HG03108 (cell line): Measurements from ENCODE around the gene DHX29.
A peak's percentile ranks its signal among the peaks of the same experiment; 100 is the strongest.

ENCODE experiments used
- ATAC-seq: cut with Tn5 transposase; IDR thresholded peaks from one replicate; pipeline ENCODE4 v1.9.1; 2021; ENCODE audit warnings: moderate library complexity; ENCODE audit not compliant: unreplicated experiment

Gene DHX29

GRCh38 chr5:55232985-55233928 is 74.2 kb downstream of the DHX29 start, which contains the start of gene CCNO:
CCNO (minus strand) TSS chr5:55233608; CDS start chr5:55233523, 85 bp downstream.
- ATAC-seq: no peak

GRCh38 chr5:55232271-55232984 is 75.1 kb downstream of the DHX29 start:
- ATAC-seq: no peak

GRCh38 chr5:55231919-55232270 is 75.6 kb downstream of the DHX29 start:
- no peak for ATAC-seq

GRCh38 chr5:55231029-55231918 is 76.2 kb downstream of the DHX29 start:
- no peak for ATAC-seq

GRCh38 chr5:55230086-55230629 is 77.3 kb downstream of the DHX29 start:
- no peak for ATAC-seq

- no peak for ATAC-seq
These were observed 79.6 kb downstream of the DHX29 start for GRCh38 chr5:55227664-55228430.

GRCh38 chr5:55226934-55227663 is 80.4 kb downstream of the DHX29 start, which contains the start of gene MCIDAS:
MCIDAS (minus strand) TSS chr5:55227315; CDS start chr5:55227138, 177 bp downstream.
- ATAC-seq: peak; percentile 58

- peak; percentile 32 for ATAC-seq
These were observed 81.2 kb downstream of the DHX29 start for GRCh38 chr5:55226027-55226933.

- no peak for ATAC-seq
These were observed 82.1 kb downstream of the DHX29 start for GRCh38 chr5:55225346-55225745.

- no peak for ATAC-seq
These were observed 83.7 kb downstream of the DHX29 start for GRCh38 chr5:55223812-55224240.

- no peak for ATAC-seq
These were observed 84.3 kb downstream of the DHX29 start for GRCh38 chr5:55222985-55223811.

GRCh38 chr5:55222092-55222984 is 85.2 kb downstream of the DHX29 start:
- no peak for ATAC-seq

- ATAC-seq: no peak
These were observed 86.9 kb downstream of the DHX29 start for GRCh38 chr5:55220433-55221185.

GRCh38 chr5:55219770-55220169 is 87.7 kb downstream of the DHX29 start:
- no peak for ATAC-seq

- no peak for ATAC-seq
These were observed 88.5 kb downstream of the DHX29 start for GRCh38 chr5:55218967-55219366.
